SK-N-MC (cell line): ENCODE results near the gene AP3S2.

Experiments
- DNase-seq: peaks from one replicate; pipeline ENCODE4 v3.0.0-alpha.2; 2011; ENCODE audit warnings: low read depth, low spot score
- H3K27ac ChIP-seq: fragments of 200-600 bp; sonication (generic); 2 replicates; pipeline ENCODE4 v1.5.1; 2016; ENCODE audit warnings: mixed run types
- H3K36me3 ChIP-seq: fragments of 200-600 bp; sonication (generic); 2 replicates; pipeline ENCODE4 v1.6.1; 2017; ENCODE audit warnings: antibody characterized with exemption, low read length, mixed read lengths; ENCODE audit not compliant: insufficient read depth
- H3K4me3 ChIP-seq: fragments of 200-600 bp; sonication (generic); 2 replicates; pipeline ENCODE4 v1.5.1; 2016
- H3K9ac ChIP-seq: fragments of 200-600 bp; sonication (generic); 2 replicates; pipeline ENCODE4 v1.8.0; 2017; ENCODE audit warnings: mixed run types, mixed read lengths; ENCODE audit not compliant: insufficient read length
- H3K9me3 ChIP-seq: fragments of 200-600 bp; sonication (generic); 2 replicates; pipeline ENCODE4 v1.6.1; 2017; ENCODE audit warnings: low read depth, mild to moderate bottlenecking, antibody characterized with exemption, low read length, moderate library complexity, mixed read lengths
- EZH2 ChIP-seq: fragments of 200-600 bp; sonication (generic); IDR thresholded peaks from one replicate; pipeline ENCODE4 v1.6.1; 2017; ENCODE audit warnings: antibody characterized with exemption
- FOXP2 ChIP-seq: optimal IDR thresholded peaks from 2 replicates; pipeline ENCODE3; 2011; ENCODE audit warnings: mild to moderate bottlenecking, moderate library complexity; ENCODE audit not compliant: insufficient read depth; ENCODE audit errors: extremely low read length, control extremely low read depth
- POLR2AphosphoS5 ChIP-seq: IDR thresholded peaks from 2 replicates; pipeline ENCODE4 v1.6.1; 2012; ENCODE audit warnings: mild to moderate bottlenecking, low read depth, low read length, borderline replicate concordance

Gene AP3S2

DNA sequence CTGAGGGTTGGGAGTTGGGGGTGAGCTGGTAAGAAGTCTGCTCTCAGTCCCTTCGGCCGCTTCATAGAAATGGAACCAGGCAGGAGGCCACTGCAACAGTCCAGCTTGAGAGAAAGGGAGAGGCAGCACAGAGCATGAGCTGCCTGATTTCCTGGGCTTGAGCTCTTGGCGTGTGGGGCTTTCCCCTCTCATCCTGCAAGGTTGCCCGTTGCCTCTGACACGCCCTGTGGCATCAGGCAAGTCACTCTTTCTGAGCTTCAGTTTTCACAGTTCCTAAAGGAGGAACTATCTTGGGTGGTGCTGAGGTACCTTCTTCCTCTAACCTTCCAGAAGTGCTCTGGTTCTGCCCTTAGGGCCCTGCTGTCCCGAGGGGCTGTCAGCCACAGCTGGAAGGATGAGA is 112.7 kb downstream of the AP3S2 start:
- no peak overlapping the region for H3K27ac ChIP-seq
- no peaks in the 10 kb centered on the region for H3K36me3 ChIP-seq
- no peak for DNase-seq
- no peak overlapping the region for H3K4me3 ChIP-seq
- H3K9me3 ChIP-seq: no peaks in the 10 kb centered on the region
- no peak overlapping the region for H3K9ac ChIP-seq
- no peak for TF ChIP-seq POLR2AphosphoS5
- no peak for TF ChIP-seq EZH2

DNA sequence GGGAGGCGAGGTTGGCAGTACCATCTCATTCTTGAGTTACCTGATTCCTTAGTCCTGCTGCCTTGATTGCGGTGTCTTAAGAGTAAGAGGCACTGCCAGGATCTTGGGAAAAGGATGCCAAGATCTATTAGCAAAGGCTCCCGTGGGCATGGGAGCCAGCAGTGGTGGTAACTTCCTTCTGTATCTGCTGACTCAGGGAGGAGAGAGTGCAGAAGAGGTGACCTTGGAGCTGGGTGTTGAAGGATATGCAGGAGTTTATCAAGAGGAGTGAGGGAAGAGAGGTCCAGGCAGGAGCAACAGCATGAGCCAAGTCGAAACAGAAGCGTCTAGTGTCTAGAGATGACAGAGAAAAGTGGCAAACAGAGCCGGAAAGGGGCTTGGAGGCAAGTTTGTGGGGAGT is 113.2 kb downstream of the AP3S2 start:
- TF ChIP-seq EZH2 (no peak), POLR2AphosphoS5 (no peak), FOXP2 (no peak)
- H3K27ac ChIP-seq: no peak overlapping the region
- no peaks in the 10 kb centered on the region for H3K36me3 ChIP-seq
- no peak for DNase-seq
- no peak overlapping the region for H3K4me3 ChIP-seq
- no peaks in the 10 kb centered on the region for H3K9me3 ChIP-seq
- no peak overlapping the region for H3K9ac ChIP-seq
